Stimulated activated CD8-positive, alpha-beta memory T cell treated with anti-CD3 and anti-CD28 coated beads, Interleukin-7, amount 100 ng/mL, for 24 hours (primary cell): Measurements from ENCODE around the gene ZNF142.
A peak's percentile ranks its signal among the peaks of the same experiment; 100 is the strongest.

ENCODE experiments used
- DNase-seq: peaks from one replicate; pipeline ENCODE4 v3.0.0-alpha.2; 2020; ENCODE audit warnings: low read depth

Gene ZNF142

GRCh38 chr2:218648088-218648786 is 11.2 kb downstream of the ZNF142 start:
- DNase-seq: peak; percentile 23

- no peak for DNase-seq
Observed at GRCh38 chr2:218645126-218645525, 14.3 kb downstream of the ZNF142 start.

DNA sequence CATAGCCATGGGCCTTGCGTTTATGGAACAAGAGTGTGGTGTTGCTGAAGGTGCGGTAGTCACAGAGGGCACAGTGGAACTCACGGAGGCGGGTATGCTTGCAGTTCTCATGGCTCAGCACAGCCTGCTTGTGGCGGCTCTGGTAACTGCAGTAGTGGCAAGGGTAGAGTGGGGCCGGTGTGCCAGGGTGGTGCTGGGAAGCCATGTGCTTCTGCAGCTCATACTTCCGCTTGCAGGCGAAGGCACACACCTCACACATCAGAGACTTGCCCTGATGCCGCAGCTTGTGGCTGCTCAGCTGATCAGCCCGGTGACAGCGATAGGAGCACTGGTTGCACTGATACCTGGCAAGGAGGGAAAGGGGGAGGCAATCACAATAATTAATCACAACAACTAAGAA is 14.7 kb downstream of the ZNF142 start:
- DNase-seq: no peak

GRCh38 chr2:218643751-218644310 is 15.6 kb downstream of the ZNF142 start:
- no peak for DNase-seq

GRCh38 chr2:218642786-218643185 is 16.6 kb downstream of the ZNF142 start:
- no peak for DNase-seq

DNA sequence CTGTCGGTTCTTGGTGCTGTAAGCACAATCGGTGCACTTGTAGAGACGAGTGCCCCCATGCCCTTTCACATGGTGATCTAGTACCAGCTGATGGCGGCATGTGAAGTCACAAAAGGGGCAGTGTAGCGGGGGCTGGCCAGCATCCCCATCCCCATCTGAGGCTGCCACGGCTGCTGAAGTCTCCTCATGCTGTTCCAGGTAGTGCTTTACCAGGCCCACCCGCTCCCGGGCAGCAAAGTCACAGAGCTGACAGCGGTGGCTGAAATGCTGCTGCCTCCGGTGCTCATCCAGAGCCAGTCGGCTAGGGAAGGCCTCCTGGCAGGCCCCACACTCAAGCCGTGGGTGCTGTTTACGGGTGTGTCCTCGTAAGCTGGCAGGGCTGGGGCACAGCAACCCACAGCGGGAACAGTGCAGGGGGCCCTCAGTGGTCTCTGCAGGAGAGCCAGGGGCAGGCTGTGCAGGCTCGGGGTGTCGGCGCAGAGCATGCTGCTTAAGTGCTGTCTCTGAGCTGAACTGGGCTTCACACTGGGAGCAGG is 17.2 kb downstream of the ZNF142 start:
- DNase-seq: no peak

DNA sequence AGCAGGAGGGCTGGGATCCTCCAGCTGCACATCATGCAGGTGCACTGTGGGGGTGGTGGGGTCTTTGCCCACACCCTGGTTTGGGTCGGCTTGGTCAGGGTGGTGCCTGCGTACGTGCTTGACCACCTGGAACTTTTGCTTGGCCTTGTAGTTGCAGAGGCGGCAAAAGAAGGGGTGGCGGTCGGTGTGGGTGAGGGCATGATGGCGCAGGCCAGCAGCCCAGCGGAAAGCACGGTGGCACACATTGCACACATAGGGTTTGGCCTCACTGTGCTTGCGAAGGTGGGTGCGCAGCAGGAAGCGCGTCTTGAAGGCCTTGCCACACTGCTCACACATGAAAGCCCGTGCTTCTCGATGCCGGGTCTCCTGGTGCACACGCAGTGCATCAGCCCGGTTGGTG is 21.1 kb downstream of the ZNF142 start:
- no peak for DNase-seq

GRCh38 chr2:218635719-218636118 is 23.7 kb downstream of the ZNF142 start:
- DNase-seq: no peak

DNA sequence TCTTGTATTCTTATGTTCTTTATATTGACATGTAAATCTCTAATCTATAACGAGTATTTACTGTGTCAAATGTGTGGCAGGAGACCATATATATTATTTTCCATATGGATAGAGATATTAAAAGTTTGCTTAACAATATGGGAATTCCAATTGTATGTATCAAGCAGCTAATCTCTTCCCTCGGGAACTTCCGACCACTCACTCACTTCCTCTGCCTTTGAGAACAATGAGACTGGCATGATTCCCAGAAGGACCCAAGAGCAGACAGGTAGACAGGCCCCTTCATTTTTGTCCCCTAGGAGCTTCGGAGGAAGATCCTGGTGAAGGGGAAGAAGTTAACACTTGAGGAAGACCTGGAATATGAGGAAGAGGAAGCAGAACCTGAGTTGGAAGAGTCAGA is 27.6 kb downstream of the ZNF142 start:
- DNase-seq: no peak

- DNase-seq: no peak
Observed at GRCh38 chr2:218627939-218628338, 31.5 kb downstream of the ZNF142 start.

DNA sequence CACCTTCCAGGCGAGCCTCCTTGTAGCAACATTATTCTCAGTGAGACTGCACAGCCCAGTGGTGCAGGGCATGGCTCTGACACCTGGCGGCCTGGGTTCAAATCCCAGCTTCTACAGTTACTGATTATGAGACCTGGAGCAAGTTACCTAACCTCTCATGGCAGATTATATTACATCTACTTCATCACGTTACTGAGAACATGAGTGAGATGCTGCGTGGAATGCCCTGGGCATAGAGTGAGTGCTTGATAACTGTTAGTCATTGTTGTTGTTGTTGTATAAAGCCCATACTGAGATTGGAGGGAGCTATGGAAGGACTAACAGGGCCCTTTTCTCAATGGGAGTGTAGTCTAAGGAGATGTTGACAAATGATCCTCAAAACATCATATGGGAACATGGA is 33.1 kb downstream of the ZNF142 start:
- no peak for DNase-seq

DNA sequence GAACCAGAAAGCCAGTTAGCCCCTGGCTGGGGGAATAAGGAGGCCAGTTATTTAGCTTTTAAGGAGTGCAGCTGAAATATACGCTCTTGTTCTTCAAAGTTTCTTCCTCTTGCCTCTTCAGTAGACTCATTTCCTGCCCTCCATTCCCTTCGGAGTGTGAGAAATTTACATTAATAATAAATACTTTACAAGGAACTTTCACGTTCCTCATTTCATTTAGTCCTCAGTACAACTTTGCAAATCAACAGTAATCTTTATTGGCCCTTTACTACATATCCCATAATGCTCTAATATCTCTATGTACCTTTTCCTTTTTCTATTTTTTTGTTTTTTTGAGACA is 36.1 kb downstream of the ZNF142 start:
- DNase-seq: no peak

GRCh38 chr2:218622606-218623365 is 36.6 kb downstream of the ZNF142 start:
- no peak for DNase-seq

- no peak for DNase-seq
Observed at GRCh38 chr2:218621007-218621406, 38.4 kb downstream of the ZNF142 start.

- DNase-seq: no peak
Observed at GRCh38 chr2:218618102-218618860, 41.1 kb downstream of the ZNF142 start.

DNA sequence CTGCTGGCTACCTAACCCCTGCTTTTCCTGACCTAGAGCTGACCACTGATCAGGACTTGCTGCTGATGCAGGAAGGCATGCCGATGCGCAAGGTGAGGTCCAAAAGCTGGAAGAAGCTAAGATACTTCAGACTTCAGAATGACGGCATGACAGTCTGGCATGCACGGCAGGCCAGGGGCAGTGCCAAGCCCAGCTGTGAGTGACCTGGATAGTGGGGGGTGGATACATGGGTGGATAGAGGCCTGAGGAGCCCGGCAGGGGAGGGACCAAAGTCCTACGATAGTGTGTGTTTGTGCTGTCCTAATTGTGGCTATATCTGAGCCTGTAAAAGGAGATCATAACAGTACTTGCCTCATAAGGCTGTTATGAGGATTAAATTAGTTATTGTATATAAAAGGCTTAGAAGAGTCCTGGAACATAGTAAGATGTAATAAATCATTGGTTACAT is 43.5 kb downstream of the ZNF142 start:
- no peak for DNase-seq

- no peak for DNase-seq
Observed at GRCh38 chr2:218607436-218608115, 51.8 kb downstream of the ZNF142 start, which contains the start of gene PLCD4. Gene PLCD4, plus strand, starts transcription at chr2:218607899. Its CDS starts 7,841 bp downstream, at chr2:218615740.

DNA sequence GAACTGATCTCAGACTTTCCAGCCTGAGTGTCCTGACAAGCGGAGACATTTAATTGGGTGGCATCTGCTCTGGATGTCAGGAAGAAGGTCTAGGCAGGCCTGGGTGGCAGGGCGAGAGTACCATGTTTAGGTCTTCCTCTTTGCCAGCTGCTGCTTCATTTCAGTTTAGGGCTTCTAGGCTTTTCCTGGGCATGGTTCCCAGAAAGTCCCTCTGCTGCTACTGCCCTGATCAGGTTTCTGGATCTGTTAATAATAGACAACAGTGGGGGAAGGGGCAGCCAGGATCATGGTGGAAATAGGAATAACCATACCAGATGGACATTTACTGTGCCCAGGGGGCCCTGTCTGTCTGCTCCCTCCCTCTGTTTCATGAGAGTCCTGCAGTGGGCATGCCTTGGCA is 54.0 kb downstream of the ZNF142 start:
- no peak for DNase-seq
